ENCODE results near the gene AQP5. TPM values are rescaled to one million over a fixed set of nuclear protein-coding genes. Genes with fewer than 3 reads are reported as not detected.

Gene AQP5
- polyA plus RNA-seq, 4 donors = 0.12 TPM; not detected in 2

DNA sequence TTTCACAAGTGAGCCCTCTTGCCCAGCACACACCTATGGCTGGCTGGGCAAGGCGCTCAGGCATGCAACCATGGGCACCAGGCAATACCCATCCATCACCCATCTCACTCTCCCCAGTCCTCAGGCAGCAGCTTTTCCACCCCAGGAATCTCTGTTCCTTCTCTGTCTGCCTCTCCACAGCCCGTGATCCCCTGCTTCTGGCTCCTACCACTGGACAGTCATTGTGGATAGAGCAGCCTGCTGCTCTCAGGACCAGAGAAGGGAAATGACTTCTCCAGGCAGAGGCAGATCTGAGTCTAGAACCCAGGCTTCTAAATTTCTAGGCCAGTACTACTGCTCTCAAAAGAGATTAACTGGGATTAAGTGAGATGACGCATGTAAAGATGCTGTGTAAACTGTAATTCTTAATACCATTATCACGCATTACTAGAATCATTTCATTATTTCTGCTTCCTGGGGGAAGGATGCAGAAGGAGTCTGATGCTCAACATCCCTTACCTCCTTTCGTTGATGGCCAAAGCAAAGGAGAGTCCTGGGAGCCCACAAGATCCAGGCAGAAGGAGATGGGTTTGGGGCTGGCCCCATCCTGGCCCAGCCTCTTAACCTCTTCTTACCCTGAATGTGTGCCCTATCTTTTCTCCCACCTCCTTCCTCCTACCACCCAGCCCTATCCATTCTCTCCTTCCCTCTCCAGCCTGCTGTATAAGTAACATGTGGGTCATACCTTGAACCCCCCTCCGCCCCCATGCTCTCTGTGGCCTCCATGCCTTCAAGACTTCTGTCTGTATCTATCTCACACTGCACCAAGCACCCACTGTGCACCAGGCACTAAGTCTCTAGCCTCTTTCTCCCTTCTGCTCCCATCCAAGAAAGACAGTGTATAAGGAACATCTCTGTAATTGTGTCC, 4.8 kb upstream of the AQP5 start:
- FAIRE-seq = no peak
- DNase-seq = no peak
- Histone ChIP-seq H3K4me1 (ENCODE audit: control insufficient read depth in 3 of 3, insufficient read depth in 2 of 3, low read depth in 1 of 3, low read length in 2 of 3) (peaks cover 0 to 2% (median 0%) of the 10 kb centered on the region in 3 donors), H3K27ac (ENCODE audit: low read depth in 1 of 3, low read length in 2 of 3) (no peak overlapping the region), H3K36me3 (ENCODE audit: control insufficient read depth in 3 of 3, insufficient read depth in 2 of 3, low read depth in 1 of 3, low read length in 3 of 3) (no peaks in the 10 kb centered on the region), H3K4me3 (ENCODE audit: low read depth in 1 of 3, low read length in 3 of 3) (no peak overlapping the region), H3K27me3 (ENCODE audit: control insufficient read depth in 3 of 3, insufficient read depth in 3 of 3, low read length in 3 of 3) (peaks cover 3 to 84% (median 44%) of the 10 kb centered on the region in 3 donors), H3K9me3 (ENCODE audit: control insufficient read depth in 2 of 2, insufficient read depth in 1 of 2, low read depth in 1 of 2, low read length in 1 of 2) (no peaks in the 10 kb centered on the region)
- WGBS, 3 donors = 78 to 86% (median 86%) methylated on average over 6 of the region's 6 CpGs

DNA sequence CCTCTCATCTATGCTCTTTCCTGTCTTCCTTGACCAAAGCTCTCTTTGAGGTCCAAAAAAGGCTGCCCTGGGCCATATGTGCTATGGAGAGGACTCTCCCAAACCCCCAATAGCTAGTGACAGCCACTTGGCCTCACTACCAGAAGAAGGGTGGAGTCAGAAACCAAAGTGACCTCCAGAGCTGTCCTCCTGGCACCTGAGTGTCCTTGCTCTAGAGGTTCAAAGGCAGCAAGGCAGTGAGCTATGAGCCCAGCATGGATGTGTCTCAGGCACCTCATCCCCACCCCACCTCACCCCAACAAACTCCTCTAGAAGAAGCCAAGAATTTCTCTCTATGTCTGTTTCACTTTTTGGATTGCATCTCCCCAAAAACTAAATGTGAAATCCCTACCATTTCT, 4.1 kb upstream of the AQP5 start:
- Histone ChIP-seq H3K4me1 (ENCODE audit: control insufficient read depth in 3 of 3, insufficient read depth in 2 of 3, low read depth in 1 of 3, low read length in 2 of 3) (peaks cover 0 to 2% (median 0%) of the 10 kb centered on the region in 3 donors), H3K27ac (ENCODE audit: low read depth in 1 of 3, low read length in 2 of 3) (no peak overlapping the region), H3K36me3 (ENCODE audit: control insufficient read depth in 3 of 3, insufficient read depth in 2 of 3, low read depth in 1 of 3, low read length in 3 of 3) (no peaks in the 10 kb centered on the region), H3K4me3 (ENCODE audit: low read depth in 1 of 3, low read length in 3 of 3) (no peak overlapping the region), H3K9me3 (ENCODE audit: control insufficient read depth in 2 of 2, insufficient read depth in 1 of 2, low read depth in 1 of 2, low read length in 1 of 2) (no peaks in the 10 kb centered on the region), H3K27me3 (ENCODE audit: control insufficient read depth in 3 of 3, insufficient read depth in 3 of 3, low read length in 3 of 3) (peaks cover 7 to 90% (median 44%) of the 10 kb centered on the region in 3 donors)
- FAIRE-seq (no peak), DNase-seq (no peak)

DNA sequence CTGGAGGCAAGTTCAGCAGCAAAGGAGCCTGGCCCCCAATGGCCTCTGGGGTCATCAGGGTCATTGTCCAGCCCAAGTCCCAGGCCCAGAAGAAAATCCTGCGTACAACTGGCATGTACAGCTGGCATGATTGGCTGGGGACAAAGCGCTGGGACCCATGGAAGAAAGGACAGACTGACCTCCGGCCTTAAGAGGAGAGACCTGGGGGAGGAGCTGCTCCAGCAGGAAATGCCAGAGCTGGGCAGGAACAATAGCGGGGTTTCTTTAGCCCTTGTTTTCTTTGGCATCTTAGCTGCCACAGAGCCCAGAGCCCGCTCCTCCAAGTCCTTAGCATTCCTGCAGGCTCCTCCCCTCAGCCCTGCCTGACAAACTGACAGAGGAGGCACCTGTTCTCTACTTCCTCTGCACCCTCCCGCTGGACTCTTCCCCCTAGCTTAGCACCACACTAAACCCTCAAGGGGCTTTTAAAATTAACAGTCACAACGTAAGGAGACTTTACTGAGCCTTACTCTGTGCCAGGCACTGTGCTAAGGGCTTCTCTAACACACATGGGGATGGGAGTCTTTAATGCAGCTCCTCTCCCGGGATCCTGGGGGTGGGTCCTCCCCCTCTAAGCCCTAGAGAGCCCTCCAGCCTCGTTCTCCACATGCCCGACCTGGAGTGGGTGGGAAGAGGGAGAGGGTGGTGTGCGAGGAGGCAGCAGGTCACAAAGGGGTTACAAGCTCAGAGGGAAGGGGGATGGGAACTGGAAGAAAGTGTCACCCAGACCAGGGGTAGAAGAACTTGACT, 1.8 kb upstream of the AQP5 start:
- H3K27ac ChIP-seq (ENCODE audit: low read depth in 1 of 3, low read length in 2 of 3) = no peak overlapping the region
- peaks cover 0 to 2% (median 0%) of the 10 kb centered on the region in 3 donors for H3K4me1 ChIP-seq (ENCODE audit: control insufficient read depth in 3 of 3, insufficient read depth in 2 of 3, low read depth in 1 of 3, low read length in 2 of 3)
- no peak overlapping the region for H3K4me3 ChIP-seq (ENCODE audit: low read depth in 1 of 3, low read length in 3 of 3)
- no peaks in the 10 kb centered on the region for H3K36me3 ChIP-seq (ENCODE audit: control insufficient read depth in 3 of 3, insufficient read depth in 2 of 3, low read depth in 1 of 3, low read length in 3 of 3)
- no peaks in the 10 kb centered on the region for H3K9me3 ChIP-seq (ENCODE audit: control insufficient read depth in 2 of 2, insufficient read depth in 1 of 2, low read depth in 1 of 2, low read length in 1 of 2)
- WGBS, 3 donors = 13 to 29% (median 20%) methylated on average over 11 of the region's 11 CpGs
- DNase-seq = no peak
- H3K27me3 ChIP-seq (ENCODE audit: control insufficient read depth in 3 of 3, insufficient read depth in 3 of 3, low read length in 3 of 3) = peaks cover 7 to 95% (median 40%) of the 10 kb centered on the region in 3 donors
- no peak for FAIRE-seq

DNA sequence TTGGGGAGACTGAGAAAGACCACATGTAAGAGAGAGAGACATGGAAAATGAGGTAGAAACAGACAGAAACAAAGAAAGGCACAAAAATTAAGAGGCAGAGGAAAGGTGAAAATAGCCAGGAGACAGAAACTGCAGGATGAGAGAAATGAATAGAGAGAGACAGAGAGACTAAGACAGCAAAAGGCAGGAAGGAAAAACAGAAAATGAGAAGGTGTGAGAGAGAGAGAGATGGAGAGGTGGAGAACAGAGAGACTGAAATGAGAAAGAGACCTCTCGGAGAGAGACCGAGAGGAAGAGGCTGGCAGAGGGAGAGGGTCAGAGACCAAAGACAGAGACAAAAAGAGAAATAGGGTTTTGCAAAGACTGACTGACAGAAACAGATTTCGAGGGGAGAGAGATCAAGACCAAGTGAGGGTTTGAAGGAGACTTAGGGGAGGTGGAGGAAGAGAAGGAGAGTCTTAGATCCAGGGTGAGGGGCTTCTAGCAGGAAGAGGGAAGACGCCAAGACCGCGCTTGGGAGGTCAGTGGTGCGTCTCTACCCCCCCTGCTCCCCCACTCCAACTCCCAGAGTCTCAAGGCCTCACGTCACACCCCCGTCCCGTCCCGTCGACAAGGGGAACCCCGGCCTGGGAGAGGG, 1.1 kb upstream of the AQP5 start:
- no peak for DNase-seq
- Histone ChIP-seq H3K4me3 (ENCODE audit: low read depth in 1 of 3, low read length in 3 of 3) (no peak overlapping the region), H3K27me3 (ENCODE audit: control insufficient read depth in 3 of 3, insufficient read depth in 3 of 3, low read length in 3 of 3) (peaks cover 7 to 94% (median 33%) of the 10 kb centered on the region in 3 donors), H3K9me3 (ENCODE audit: control insufficient read depth in 2 of 2, insufficient read depth in 1 of 2, low read depth in 1 of 2, low read length in 1 of 2) (no peaks in the 10 kb centered on the region), H3K4me1 (ENCODE audit: control insufficient read depth in 3 of 3, insufficient read depth in 2 of 3, low read depth in 1 of 3, low read length in 2 of 3) (peaks cover 0 to 2% (median 0%) of the 10 kb centered on the region in 3 donors), H3K27ac (ENCODE audit: low read depth in 1 of 3, low read length in 2 of 3) (no peak overlapping the region), H3K36me3 (ENCODE audit: control insufficient read depth in 3 of 3, insufficient read depth in 2 of 3, low read depth in 1 of 3, low read length in 3 of 3) (no peaks in the 10 kb centered on the region)
- FAIRE-seq = no peak
- 28 to 36% (median 33%) methylated on average over 11 to 13 of the region's 13 CpGs for WGBS, 3 donors

DNA sequence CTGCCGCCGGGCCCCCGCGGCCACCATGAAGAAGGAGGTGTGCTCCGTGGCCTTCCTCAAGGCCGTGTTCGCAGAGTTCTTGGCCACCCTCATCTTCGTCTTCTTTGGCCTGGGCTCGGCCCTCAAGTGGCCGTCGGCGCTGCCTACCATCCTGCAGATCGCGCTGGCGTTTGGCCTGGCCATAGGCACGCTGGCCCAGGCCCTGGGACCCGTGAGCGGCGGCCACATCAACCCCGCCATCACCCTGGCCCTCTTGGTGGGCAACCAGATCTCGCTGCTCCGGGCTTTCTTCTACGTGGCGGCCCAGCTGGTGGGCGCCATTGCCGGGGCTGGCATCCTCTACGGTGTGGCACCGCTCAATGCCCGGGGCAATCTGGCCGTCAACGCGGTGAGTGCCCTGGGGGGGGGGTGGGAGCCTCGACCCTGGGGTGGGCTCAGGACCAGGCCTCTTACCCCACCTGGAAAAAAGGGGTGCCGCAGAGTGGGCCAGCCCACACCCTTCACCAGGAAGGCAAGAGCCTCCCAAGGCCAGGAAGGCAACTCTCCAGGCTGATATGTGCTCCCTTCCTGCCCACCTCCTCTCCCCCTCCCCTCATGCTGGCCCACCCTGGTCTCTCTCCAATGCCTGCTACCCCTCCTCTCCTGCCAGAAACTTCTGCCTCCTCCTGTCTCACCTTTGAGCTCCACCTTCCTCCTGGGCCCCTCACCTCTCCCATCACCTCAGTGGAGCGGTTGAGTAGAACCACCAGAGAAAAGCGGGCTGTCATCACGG, 507 bp downstream of the AQP5 start:
- Histone ChIP-seq H3K9me3 (ENCODE audit: control insufficient read depth in 2 of 2, insufficient read depth in 1 of 2, low read depth in 1 of 2, low read length in 1 of 2) (no peaks in the 10 kb centered on the region), H3K36me3 (ENCODE audit: control insufficient read depth in 3 of 3, insufficient read depth in 2 of 3, low read depth in 1 of 3, low read length in 3 of 3) (no peaks in the 10 kb centered on the region), H3K4me1 (ENCODE audit: control insufficient read depth in 3 of 3, insufficient read depth in 2 of 3, low read depth in 1 of 3, low read length in 2 of 3) (peaks cover 0 to 7% (median 0%) of the 10 kb centered on the region in 3 donors), H3K4me3 (ENCODE audit: low read depth in 1 of 3, low read length in 3 of 3) (peak overlapping the region in 1 of 3 donors; percentile 20), H3K27me3 (ENCODE audit: control insufficient read depth in 3 of 3, insufficient read depth in 3 of 3, low read length in 3 of 3) (peaks cover 7 to 90% (median 22%) of the 10 kb centered on the region in 3 donors), H3K27ac (ENCODE audit: low read depth in 1 of 3, low read length in 2 of 3) (no peak overlapping the region)
- FAIRE-seq (no peak), DNase-seq (no peak)
- WGBS, 3 donors = 58 to 70% (median 63%) methylated on average over 31 to 37 of the region's 37 CpGs

DNA sequence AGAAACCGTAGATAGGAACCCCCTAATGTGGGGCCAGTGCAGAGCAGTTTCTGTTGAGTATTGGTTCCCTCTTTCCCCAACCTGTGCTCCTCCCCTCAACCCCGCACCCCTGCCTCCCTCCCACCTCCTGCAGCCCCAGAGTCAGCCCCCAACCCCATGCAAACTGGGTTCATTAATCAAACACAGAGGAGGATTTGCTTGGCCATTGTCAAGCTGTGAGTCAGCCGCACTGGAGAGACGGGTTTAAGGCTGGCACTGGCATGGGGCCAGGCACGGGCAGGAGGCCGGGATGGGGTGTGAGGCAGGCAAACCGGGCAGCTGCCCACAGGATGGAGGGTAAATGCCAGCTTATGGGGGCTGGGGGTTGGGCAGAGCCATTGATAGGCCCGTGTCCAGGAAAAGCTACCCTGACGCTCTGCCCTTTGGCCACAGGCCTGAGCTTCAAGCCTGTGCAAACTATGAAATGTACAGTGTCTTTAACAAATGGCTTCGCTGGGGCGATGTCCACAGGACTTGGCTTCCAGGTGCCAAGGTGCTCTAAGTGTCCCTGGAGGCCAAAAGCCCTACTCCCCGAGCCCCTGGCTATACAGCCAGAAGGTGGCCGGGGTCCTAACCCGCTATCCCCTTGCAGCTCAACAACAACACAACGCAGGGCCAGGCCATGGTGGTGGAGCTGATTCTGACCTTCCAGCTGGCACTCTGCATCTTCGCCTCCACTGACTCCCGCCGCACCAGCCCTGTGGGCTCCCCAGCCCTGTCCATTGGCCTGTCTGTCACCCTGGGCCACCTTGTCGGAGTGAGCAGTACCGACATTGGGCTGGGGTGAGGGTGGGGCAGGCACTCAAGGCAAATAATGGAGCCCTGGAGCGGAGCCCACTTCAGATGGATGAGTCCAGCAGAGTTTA, 1.4 kb downstream of the AQP5 start:
- peaks cover 0 to 13% (median 0%) of the 10 kb centered on the region in 3 donors for H3K4me1 ChIP-seq (ENCODE audit: control insufficient read depth in 3 of 3, insufficient read depth in 2 of 3, low read depth in 1 of 3, low read length in 2 of 3)
- 41 to 72% (median 45%) methylated on average over 21 of the region's 21 CpGs for WGBS, 3 donors
- FAIRE-seq = no peak

DNA sequence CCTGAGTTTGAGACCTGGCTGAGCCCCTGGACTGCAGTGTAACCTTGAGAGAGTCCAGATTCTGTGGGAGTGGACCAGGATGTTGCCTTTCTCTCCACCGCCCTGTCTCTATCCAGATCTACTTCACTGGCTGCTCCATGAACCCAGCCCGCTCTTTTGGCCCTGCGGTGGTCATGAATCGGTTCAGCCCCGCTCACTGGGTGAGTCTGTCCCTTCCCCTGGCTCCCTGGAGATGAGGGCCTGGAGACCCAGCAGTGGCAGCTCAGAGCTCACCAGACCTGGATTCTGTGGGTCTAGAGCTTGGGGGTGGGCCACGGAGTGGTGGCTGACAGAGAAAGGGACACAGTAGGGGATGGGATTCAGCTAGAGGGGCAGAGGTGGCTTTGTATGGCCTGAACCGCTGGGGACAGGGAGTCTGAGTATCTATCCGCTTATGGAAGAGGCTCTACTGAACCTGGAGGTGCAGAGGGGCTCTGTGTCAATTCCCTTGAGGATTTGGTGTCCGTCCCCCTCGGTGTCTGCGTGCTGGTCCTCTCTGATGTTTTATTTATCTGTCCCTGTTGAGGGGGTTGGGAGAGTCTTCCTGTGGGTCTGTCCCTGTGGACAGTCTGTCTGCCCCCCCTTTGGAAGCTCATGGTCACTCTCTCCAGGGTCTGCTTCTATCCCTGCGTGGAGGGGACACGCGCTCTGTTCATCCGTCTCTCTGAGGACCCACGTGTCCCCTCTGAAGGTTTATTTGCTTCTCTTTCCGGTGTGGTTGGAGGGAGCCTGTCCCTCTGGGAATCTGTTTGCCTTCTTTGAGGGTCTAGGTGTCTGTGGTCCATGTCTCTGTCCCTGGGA, 2.5 kb downstream of the AQP5 start:
- peaks cover 7 to 85% (median 18%) of the 10 kb centered on the region in 3 donors for H3K27me3 ChIP-seq (ENCODE audit: control insufficient read depth in 3 of 3, insufficient read depth in 3 of 3, low read length in 3 of 3)
- 82% methylated on average over 16 to 17 of the region's 17 CpGs for WGBS, 3 donors

More for the DNA sequence above, 1.4 kb downstream of the AQP5 start:
- no peak overlapping the region for H3K4me3 ChIP-seq (ENCODE audit: low read depth in 1 of 3, low read length in 3 of 3)
- H3K36me3 ChIP-seq (ENCODE audit: control insufficient read depth in 3 of 3, insufficient read depth in 2 of 3, low read depth in 1 of 3, low read length in 3 of 3) = no peaks in the 10 kb centered on the region
- DNase-seq = peak in 1 of 2 donors; percentile 51
- H3K27ac ChIP-seq (ENCODE audit: low read depth in 1 of 3, low read length in 2 of 3) = no peak overlapping the region
- H3K27me3 ChIP-seq (ENCODE audit: control insufficient read depth in 3 of 3, insufficient read depth in 3 of 3, low read length in 3 of 3) = peaks cover 7 to 87% (median 22%) of the 10 kb centered on the region in 3 donors
- no peaks in the 10 kb centered on the region for H3K9me3 ChIP-seq (ENCODE audit: control insufficient read depth in 2 of 2, insufficient read depth in 1 of 2, low read depth in 1 of 2, low read length in 1 of 2)

More for the DNA sequence above, 2.5 kb downstream of the AQP5 start:
- no peak for FAIRE-seq
- no peaks in the 10 kb centered on the region for H3K9me3 ChIP-seq (ENCODE audit: control insufficient read depth in 2 of 2, insufficient read depth in 1 of 2, low read depth in 1 of 2, low read length in 1 of 2)
- no peak for DNase-seq
- peaks cover 0 to 13% (median 0%) of the 10 kb centered on the region in 3 donors for H3K4me1 ChIP-seq (ENCODE audit: control insufficient read depth in 3 of 3, insufficient read depth in 2 of 3, low read depth in 1 of 3, low read length in 2 of 3)
- H3K4me3 ChIP-seq (ENCODE audit: low read depth in 1 of 3, low read length in 3 of 3) = no peak overlapping the region
- H3K36me3 ChIP-seq (ENCODE audit: control insufficient read depth in 3 of 3, insufficient read depth in 2 of 3, low read depth in 1 of 3, low read length in 3 of 3) = no peaks in the 10 kb centered on the region
- no peak overlapping the region for H3K27ac ChIP-seq (ENCODE audit: low read depth in 1 of 3, low read length in 2 of 3)
